ENCODE results near the gene HNF1A. TPM values are rescaled to one million over a fixed set of nuclear protein-coding genes. Genes with fewer than 3 reads are reported as not detected.

The HNF1A gene
- total RNA-seq, 4 donors from 2014 or later: 11.8 TPM; not detected in 3

DNA sequence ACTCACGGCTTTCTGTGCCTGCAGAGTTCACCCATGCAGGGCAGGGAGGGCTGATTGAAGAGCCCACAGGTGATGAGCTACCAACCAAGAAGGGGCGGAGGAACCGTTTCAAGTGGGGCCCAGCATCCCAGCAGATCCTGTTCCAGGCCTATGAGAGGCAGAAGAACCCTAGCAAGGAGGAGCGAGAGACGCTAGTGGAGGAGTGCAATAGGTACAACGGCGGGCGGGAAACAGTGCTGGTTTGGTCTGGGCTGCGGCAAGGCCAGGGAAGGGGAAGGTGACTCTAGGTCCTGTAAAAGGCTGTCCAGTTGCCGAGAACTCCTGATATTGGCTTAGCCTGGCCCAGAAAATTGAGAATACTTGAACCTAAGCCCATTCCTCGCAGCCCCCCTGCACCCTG, 15.2 kb downstream of the HNF1A start:
- intact Hi-C loops (cut with DNase I; ENCODE audit: low total_unique reads): no loop called here
- Histone ChIP-seq H3K4me1 (no peaks in the 10 kb centered on the region), H3K27ac (no peak overlapping the region), H3K27me3 (no peaks in the 10 kb centered on the region), H3K9me3 (no peaks in the 10 kb centered on the region), H3K4me3 (no peak overlapping the region), H3K36me3 (no peaks in the 10 kb centered on the region)
- TF ChIP-seq, protein P1, sequence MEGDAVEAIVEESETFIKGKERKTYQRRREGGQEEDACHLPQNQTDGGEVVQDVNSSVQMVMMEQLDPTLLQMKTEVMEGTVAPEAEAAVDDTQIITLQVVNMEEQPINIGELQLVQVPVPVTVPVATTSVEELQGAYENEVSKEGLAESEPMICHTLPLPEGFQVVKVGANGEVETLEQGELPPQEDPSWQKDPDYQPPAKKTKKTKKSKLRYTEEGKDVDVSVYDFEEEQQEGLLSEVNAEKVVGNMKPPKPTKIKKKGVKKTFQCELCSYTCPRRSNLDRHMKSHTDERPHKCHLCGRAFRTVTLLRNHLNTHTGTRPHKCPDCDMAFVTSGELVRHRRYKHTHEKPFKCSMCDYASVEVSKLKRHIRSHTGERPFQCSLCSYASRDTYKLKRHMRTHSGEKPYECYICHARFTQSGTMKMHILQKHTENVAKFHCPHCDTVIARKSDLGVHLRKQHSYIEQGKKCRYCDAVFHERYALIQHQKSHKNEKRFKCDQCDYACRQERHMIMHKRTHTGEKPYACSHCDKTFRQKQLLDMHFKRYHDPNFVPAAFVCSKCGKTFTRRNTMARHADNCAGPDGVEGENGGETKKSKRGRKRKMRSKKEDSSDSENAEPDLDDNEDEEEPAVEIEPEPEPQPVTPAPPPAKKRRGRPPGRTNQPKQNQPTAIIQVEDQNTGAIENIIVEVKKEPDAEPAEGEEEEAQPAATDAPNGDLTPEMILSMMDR (IDR thresholded peaks at IDR 0.05): no peak
- TF ChIP-seq POLR2A (IDR thresholded peaks at IDR 0.05): no peak
- DNase-seq: no peak

DNA sequence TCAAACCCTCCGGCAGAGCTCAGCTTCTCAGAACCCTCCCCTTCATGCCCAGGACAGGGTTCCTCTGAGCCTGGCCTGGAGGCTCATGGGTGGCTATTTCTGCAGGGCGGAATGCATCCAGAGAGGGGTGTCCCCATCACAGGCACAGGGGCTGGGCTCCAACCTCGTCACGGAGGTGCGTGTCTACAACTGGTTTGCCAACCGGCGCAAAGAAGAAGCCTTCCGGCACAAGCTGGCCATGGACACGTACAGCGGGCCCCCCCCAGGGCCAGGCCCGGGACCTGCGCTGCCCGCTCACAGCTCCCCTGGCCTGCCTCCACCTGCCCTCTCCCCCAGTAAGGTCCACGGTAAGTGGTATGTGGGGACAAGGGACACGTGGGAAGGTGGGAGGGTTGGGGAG, 15.7 kb downstream of the HNF1A start:
- Histone ChIP-seq H3K27me3 (no peaks in the 10 kb centered on the region), H3K4me3 (no peak overlapping the region), H3K4me1 (no peaks in the 10 kb centered on the region), H3K9me3 (no peaks in the 10 kb centered on the region), H3K27ac (no peak overlapping the region), H3K36me3 (no peaks in the 10 kb centered on the region)
- DNase-seq: no peak
- intact Hi-C loops (cut with DNase I; ENCODE audit: low total_unique reads): no loop called here
- no peak for TF ChIP-seq POLR2A (IDR thresholded peaks at IDR 0.05)
- TF ChIP-seq, protein P1 (IDR thresholded peaks at IDR 0.05): no peak

DNA sequence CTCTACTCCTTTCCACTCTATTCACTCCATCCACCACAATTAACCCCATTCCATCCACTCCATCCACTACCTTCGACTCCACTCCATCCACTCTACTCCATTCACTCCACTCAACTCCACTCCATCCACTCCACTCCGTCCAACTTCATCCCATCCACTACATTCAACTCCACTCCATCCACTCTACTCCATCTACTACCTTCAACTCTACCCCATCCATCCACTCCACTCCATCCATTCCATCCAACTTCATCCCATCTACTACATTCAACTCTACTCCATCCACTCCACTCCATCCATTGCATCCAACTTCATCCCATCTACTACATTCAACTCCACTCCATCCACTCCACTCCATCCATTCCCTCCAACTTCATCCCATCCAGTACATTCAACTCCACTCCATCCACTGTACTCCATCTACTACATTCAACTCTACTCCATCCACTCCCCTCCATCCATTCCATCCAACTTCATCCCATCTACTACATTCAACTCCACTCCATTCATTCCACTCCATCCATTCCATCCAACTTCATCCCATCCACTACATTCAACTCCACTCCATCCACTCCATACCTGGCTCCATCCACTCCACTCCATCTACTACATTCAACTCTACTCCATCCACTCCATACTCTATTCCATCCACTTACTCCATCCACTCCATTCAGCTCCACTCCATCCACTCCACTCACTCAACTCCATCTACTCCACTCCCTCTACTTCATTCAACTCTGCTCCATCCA, 16.4 kb downstream of the HNF1A start:
- Histone ChIP-seq H3K27me3 (no peaks in the 10 kb centered on the region), H3K36me3 (no peaks in the 10 kb centered on the region), H3K4me1 (no peaks in the 10 kb centered on the region), H3K9me3 (no peaks in the 10 kb centered on the region), H3K4me3 (no peak overlapping the region), H3K27ac (no peak overlapping the region)
- DNase-seq: no peak
- intact Hi-C loops (cut with DNase I; ENCODE audit: low total_unique reads): no loop called here
- TF ChIP-seq, protein P1 (IDR thresholded peaks at IDR 0.05): no peak
- TF ChIP-seq POLR2A (IDR thresholded peaks at IDR 0.05): no peak

DNA sequence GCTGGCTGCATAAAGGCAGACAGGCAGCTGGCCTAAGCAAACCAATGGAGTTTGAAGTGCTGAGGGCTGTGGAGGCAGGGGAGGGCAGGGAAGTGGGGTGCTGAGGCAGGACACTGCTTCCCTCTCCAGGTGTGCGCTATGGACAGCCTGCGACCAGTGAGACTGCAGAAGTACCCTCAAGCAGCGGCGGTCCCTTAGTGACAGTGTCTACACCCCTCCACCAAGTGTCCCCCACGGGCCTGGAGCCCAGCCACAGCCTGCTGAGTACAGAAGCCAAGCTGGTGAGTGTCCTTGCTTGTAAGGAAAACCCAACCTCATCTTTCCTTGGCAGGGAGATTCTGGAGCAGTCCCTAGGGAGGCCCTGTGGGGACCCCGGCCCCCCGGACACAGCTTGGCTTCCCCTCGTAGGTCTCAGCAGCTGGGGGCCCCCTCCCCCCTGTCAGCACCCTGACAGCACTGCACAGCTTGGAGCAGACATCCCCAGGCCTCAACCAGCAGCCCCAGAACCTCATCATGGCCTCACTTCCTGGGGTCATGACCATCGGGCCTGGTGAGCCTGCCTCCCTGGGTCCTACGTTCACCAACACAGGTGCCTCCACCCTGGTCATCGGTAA, 17.9 kb downstream of the HNF1A start:
- no peaks in the 10 kb centered on the region for H3K27me3 ChIP-seq
- TF ChIP-seq, protein P1 (IDR thresholded peaks at IDR 0.05): no peak
- TF ChIP-seq POLR2A (IDR thresholded peaks at IDR 0.05): no peak
- no peaks in the 10 kb centered on the region for H3K9me3 ChIP-seq
- no peak overlapping the region for H3K4me3 ChIP-seq
- H3K4me1 ChIP-seq: no peaks in the 10 kb centered on the region
- no peak overlapping the region for H3K27ac ChIP-seq
- DNase-seq: no peak
- intact Hi-C loops (cut with DNase I; ENCODE audit: low total_unique reads): no loop called here
- H3K36me3 ChIP-seq: no peaks in the 10 kb centered on the region

DNA sequence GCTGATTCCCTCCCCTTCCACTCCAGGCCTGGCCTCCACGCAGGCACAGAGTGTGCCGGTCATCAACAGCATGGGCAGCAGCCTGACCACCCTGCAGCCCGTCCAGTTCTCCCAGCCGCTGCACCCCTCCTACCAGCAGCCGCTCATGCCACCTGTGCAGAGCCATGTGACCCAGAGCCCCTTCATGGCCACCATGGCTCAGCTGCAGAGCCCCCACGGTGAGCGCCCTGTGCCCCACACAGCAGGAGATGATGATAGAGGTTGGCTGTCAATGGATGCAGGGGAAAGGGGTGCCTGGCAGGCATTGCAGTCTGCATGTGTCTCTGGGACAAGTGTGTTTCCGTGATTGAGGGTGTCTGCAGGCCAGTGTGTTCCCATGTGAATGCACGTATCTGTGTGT, 19.1 kb downstream of the HNF1A start:
- no peak for TF ChIP-seq POLR2A (IDR thresholded peaks at IDR 0.05)
- TF ChIP-seq, protein P1 (IDR thresholded peaks at IDR 0.05): no peak
- no peak for DNase-seq
- intact Hi-C loops (cut with DNase I; ENCODE audit: low total_unique reads): no loop called here

More for the DNA sequence above, 19.1 kb downstream of the HNF1A start:
- no peak overlapping the region for H3K27ac ChIP-seq
- no peaks in the 10 kb centered on the region for H3K4me1 ChIP-seq
- H3K27me3 ChIP-seq: no peaks in the 10 kb centered on the region
- H3K36me3 ChIP-seq: no peaks in the 10 kb centered on the region
- H3K4me3 ChIP-seq: no peak overlapping the region
- H3K9me3 ChIP-seq: no peaks in the 10 kb centered on the region

Data from uterus (tissue), 4 donors.